Neural cell (in vitro differentiated cells): ENCODE data around the gene ADCY4. TPM values are rescaled to one million over a fixed set of nuclear protein-coding genes. Genes with fewer than 3 reads are reported as not detected.

ENCODE experiments used
- H2AFZ ChIP-seq: fragments of 200-600, 300-800 bp; sonication (generic), shearing (Covaris generic); 2 replicates; pipeline ENCODE4 v1.6.0; 2014; ENCODE audit warnings: low read depth, mild to moderate bottlenecking, antibody characterized with exemption, low read length, moderate library complexity
- H3F3A ChIP-seq: fragments of 200-600 bp; shearing (Covaris generic); 2 replicates; pipeline ENCODE4 v1.6.1; 2016; ENCODE audit warnings: mild to moderate bottlenecking, moderate library complexity, mixed read lengths, antibody characterized with exemption, low read length; ENCODE audit not compliant: insufficient read depth, poor library complexity, severe bottlenecking
- H3K27ac ChIP-seq: fragments of 200-600, 300-800 bp; sonication (generic), shearing (Covaris generic); 2 replicates; pipeline ENCODE4 v1.5.1; 2014; ENCODE audit warnings: mild to moderate bottlenecking, low read length, moderate library complexity
- H3K27me3 ChIP-seq: fragments of 300-800, 200-600 bp; sonication (generic), shearing (Covaris generic); 2 replicates; pipeline ENCODE4 v1.6.0; 2014; ENCODE audit warnings: mild to moderate bottlenecking, low read depth, low read length, moderate library complexity; ENCODE audit not compliant: insufficient read depth
- H3K36me3 ChIP-seq: fragments of 300-800, 200-600 bp; sonication (generic), shearing (Covaris generic); 2 replicates; pipeline ENCODE4 v1.5.1; 2014; ENCODE audit warnings: mild to moderate bottlenecking, antibody characterized with exemption, low read length, moderate library complexity; ENCODE audit not compliant: insufficient read depth
- H3K4me2 ChIP-seq: fragments of 300-800, 200-600 bp; sonication (generic), shearing (Covaris generic); 2 replicates; pipeline ENCODE4 v1.6.0; 2014; ENCODE audit warnings: mild to moderate bottlenecking, low read length
- H3K4me3 ChIP-seq: fragments of 300-800, 200-600 bp; sonication (generic), shearing (Covaris generic); 2 replicates; pipeline ENCODE4 v1.5.1; 2014; ENCODE audit warnings: mild to moderate bottlenecking, low read length, moderate library complexity
- H3K79me2 ChIP-seq: fragments of 200-600 bp; shearing (Covaris generic); replicated peaks from 2 replicates; pipeline ENCODE4 v1.6.0; 2014; ENCODE audit warnings: mild to moderate bottlenecking, low read length, moderate library complexity; ENCODE audit not compliant: insufficient read depth
- H3K9ac ChIP-seq: fragments of 300-800, 200-600 bp; sonication (generic), shearing (Covaris generic); 2 replicates; pipeline ENCODE4 v1.6.1; 2016; ENCODE audit warnings: mild to moderate bottlenecking, low read length, mixed read lengths
- H3K9me2 ChIP-seq: fragments of 200-600 bp; shearing (Covaris generic); 2 replicates; pipeline ENCODE4 v1.6.1; 2016; ENCODE audit warnings: mild to moderate bottlenecking, low read length, mixed read lengths; ENCODE audit not compliant: insufficient read depth
- H3K9me3 ChIP-seq: fragments of 200-600, 300-800 bp; sonication (generic), shearing (Covaris generic); 2 replicates; pipeline ENCODE4 v1.6.1; 2016; ENCODE audit warnings: mild to moderate bottlenecking, mixed run types, low read length, moderate library complexity, mixed read lengths
- H4K20me1 ChIP-seq: fragments of 200-600 bp; shearing (Covaris generic); 2 replicates; pipeline ENCODE4 v1.6.1; 2016; ENCODE audit warnings: mild to moderate bottlenecking, mixed run types; ENCODE audit not compliant: insufficient read depth
- CTCF ChIP-seq: fragments of 450-650 bp; IDR thresholded peaks from 2 replicates; pipeline ENCODE4 v1.5.1; 2014; ENCODE audit warnings: antibody characterized with exemption, mild to moderate bottlenecking, moderate library complexity; ENCODE audit not compliant: poor library complexity, severe bottlenecking
- EP300 ChIP-seq: fragments of 450-650 bp; conservative IDR thresholded peaks from 2 replicates; pipeline ENCODE4 v1.6.1; 2014; ENCODE audit warnings: antibody characterized with exemption, mild to moderate bottlenecking, moderate library complexity; ENCODE audit not compliant: poor library complexity, severe bottlenecking
- EZH2 ChIP-seq: fragments of 200-600, 300-800 bp; shearing (Covaris generic), sonication (generic); IDR thresholded peaks from 2 replicates; pipeline ENCODE4 v1.6.1; 2014; ENCODE audit warnings: antibody characterized with exemption, low read length, borderline replicate concordance, mild to moderate bottlenecking; ENCODE audit not compliant: insufficient read depth, poor library complexity, severe bottlenecking
- MXI1 ChIP-seq: fragments of 450-650 bp; conservative IDR thresholded peaks from 2 replicates; pipeline ENCODE4 v1.6.1; 2014; ENCODE audit warnings: antibody characterized with exemption, mild to moderate bottlenecking; ENCODE audit not compliant: poor library complexity, severe bottlenecking
- POLR2AphosphoS5 ChIP-seq: IDR thresholded peaks from 2 replicates; pipeline ENCODE4 v1.6.1; 2012
- RAD21 ChIP-seq: fragments of 450-650 bp; conservative IDR thresholded peaks from 2 replicates; pipeline ENCODE4 v1.6.1; 2014; ENCODE audit warnings: antibody characterized with exemption, mild to moderate bottlenecking, moderate library complexity
- REST ChIP-seq: IDR thresholded peaks from 2 replicates; pipeline ENCODE4 v1.6.1; 2012; ENCODE audit warnings: borderline replicate concordance
- SMC3 ChIP-seq: fragments of 450-650 bp; conservative IDR thresholded peaks from 2 replicates; pipeline ENCODE4 v1.6.1; 2014; ENCODE audit warnings: antibody characterized with exemption, mild to moderate bottlenecking, moderate library complexity; ENCODE audit not compliant: poor library complexity
- TAF1 ChIP-seq: IDR thresholded peaks from 2 replicates; pipeline ENCODE4 v1.6.1; 2012; ENCODE audit warnings: low read depth
- polyA minus RNA-seq: library from RNA; depleted of rRNA, polyadenylated mRNA; stranded (reverse); fragments of >200 nt; gene quantifications from 2 replicates; pipeline ENCODE4 v1.2.3, GENCODE V29; 2014
- polyA plus RNA-seq: library from polyadenylated mRNA; depleted of rRNA; stranded (reverse); fragments of >200 nt; gene quantifications from 2 replicates; pipeline ENCODE4 v1.2.3, GENCODE V29; 2014

The ADCY4 gene
- not detected in 2 replicates for polyA plus RNA-seq
- polyA minus RNA-seq: not detected in 2 replicates

- H3K9me2 ChIP-seq: no peaks in the 10 kb centered on the region
- H3K9ac ChIP-seq: no peak within 1 kb of the TSS
- no peak within 1 kb of the TSS for H3K27ac ChIP-seq
- no peaks in the 10 kb centered on the region for H3K79me2 ChIP-seq
- H3K4me2 ChIP-seq: no peak within 1 kb of the TSS
- peak within 1 kb of the TSS; percentile 56 for H3K4me3 ChIP-seq
- TF ChIP-seq EZH2 (peak; percentile 57), POLR2AphosphoS5 (no peak)
- H4K20me1 ChIP-seq: no peaks in the 10 kb centered on the region
- H3K27me3 ChIP-seq: peaks cover 93% of the 10 kb centered on the region
- no peaks in the 10 kb centered on the region for H3K9me3 ChIP-seq
- H2AFZ ChIP-seq: no peak within 1 kb of the TSS
- no peaks in the 10 kb centered on the region for H3F3A ChIP-seq
- H3K36me3 ChIP-seq: no peaks in the 10 kb centered on the region
Measured at GRCh38 chr14:24334431-24335291, at the start of gene ADCY4. Gene ADCY4, minus strand, starts transcription at chr14:24335071. Its CDS starts 419 bp downstream, at chr14:24334652.

GRCh38 chr14:24384169-24384568 lies 49.3 kb upstream of the ADCY4 start:
- Histone ChIP-seq H3F3A (no peaks in the 10 kb centered on the region), H3K27me3 (no peaks in the 10 kb centered on the region), H3K9me3 (no peaks in the 10 kb centered on the region), H3K27ac (no peak overlapping the region), H4K20me1 (no peaks in the 10 kb centered on the region), H3K4me2 (no peak overlapping the region), H3K79me2 (no peaks in the 10 kb centered on the region), H3K9me2 (no peaks in the 10 kb centered on the region), H3K4me3 (no peak overlapping the region), H2AFZ (no peak overlapping the region), H3K36me3 (no peaks in the 10 kb centered on the region), H3K9ac (no peak overlapping the region)
- no peak for TF ChIP-seq RAD21
- TF ChIP-seq POLR2AphosphoS5: no peak
- TF ChIP-seq CTCF: no peak
- no peak for TF ChIP-seq EP300
- TF ChIP-seq MXI1: no peak
- TF ChIP-seq EZH2: no peak
- TF ChIP-seq REST: no peak
- TF ChIP-seq TAF1: no peak
- no peak for TF ChIP-seq SMC3
